Stimulated activated CD4-positive, alpha-beta T cell treated with anti-CD3 and anti-CD28 coated beads, TNF-alpha, amount 100 ng/mL, for 48 hours (primary cell): ENCODE results near the gene TMEM132E.
"Not testable (repeated sequence)": the region's sequence is repeated elsewhere in the genome, so short reads cannot be mapped to it uniquely, and the experiment has no call there.

Experiments
- DNase-seq, 3 donors: peaks; one replicate each; pipeline ENCODE4 v3.0.0-alpha.2; 2020; ENCODE audit warnings: low read depth in 3 of 3

Gene TMEM132E

DNA sequence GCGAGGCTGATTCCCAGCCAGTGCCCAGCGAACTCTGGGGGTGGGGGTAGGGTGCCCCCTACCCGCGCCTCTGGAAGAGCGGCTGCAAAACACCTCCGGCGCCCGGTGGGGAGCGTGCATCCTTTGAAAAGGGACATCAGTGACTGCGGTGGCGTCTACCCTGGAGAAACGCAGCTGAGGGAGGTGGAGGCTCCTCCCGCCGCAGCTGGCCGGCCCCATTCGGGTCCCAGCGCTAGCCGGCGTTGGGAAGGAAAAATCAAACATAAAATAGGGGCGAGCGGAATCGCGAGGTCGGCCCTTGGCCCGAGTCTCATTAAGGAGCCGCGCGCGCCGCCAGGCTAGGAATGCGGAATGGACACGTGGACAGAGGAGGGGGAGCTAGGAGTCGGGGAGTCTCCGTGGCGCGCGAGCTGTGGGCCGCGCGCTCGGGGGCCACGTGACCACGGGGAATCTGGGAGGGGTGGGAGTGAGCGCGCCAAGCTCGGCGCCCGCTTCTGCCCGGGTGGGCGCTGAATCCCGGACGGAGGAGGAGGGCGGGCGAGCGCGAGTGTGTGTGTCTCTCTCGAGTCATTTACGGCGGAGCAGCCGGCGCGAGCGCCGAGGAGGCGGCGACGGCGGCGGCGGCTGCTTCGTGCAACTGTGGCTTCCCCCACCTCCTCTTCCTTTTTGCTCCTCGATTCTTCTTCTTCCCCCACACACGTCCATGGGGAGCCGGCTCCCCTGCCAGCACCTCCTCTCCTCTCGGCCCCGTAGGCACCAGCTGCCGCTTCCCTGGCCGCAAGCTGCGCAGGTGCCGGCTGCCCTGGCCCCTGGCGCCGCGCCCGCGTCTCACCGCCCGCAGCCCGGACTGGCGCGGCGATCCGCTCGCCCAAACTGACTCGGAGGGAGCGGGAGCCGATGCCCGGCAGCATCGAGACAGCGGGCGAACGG lies at the start of gene TMEM132E:
TSS of gene TMEM132E (plus strand) at position 566 of the 930 bp plus-strand sequence. CDS start 1,495 bp downstream, outside the sequence.
- DNase-seq = no peak

DNA sequence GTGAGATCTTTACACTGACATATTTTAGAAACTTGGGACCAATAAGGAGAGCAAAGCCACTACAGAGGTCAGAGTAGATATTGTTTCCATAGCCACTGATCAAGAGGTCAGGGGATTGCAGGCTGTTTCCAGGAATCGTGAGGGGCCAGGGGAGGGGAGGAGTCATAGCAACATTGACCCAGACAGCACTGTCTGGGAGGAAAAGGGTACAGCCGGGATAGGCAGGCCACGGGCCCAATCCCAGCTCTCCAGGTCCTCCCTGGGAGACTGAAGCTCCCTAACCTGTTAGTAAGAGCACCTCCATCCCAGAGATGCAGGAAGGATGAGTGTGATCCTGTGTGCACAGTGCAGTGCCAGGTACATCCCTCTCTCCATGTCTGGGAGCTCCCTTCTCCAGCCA lies 48.5 kb upstream of the TMEM132E start:
- DNase-seq = no peak

DNA sequence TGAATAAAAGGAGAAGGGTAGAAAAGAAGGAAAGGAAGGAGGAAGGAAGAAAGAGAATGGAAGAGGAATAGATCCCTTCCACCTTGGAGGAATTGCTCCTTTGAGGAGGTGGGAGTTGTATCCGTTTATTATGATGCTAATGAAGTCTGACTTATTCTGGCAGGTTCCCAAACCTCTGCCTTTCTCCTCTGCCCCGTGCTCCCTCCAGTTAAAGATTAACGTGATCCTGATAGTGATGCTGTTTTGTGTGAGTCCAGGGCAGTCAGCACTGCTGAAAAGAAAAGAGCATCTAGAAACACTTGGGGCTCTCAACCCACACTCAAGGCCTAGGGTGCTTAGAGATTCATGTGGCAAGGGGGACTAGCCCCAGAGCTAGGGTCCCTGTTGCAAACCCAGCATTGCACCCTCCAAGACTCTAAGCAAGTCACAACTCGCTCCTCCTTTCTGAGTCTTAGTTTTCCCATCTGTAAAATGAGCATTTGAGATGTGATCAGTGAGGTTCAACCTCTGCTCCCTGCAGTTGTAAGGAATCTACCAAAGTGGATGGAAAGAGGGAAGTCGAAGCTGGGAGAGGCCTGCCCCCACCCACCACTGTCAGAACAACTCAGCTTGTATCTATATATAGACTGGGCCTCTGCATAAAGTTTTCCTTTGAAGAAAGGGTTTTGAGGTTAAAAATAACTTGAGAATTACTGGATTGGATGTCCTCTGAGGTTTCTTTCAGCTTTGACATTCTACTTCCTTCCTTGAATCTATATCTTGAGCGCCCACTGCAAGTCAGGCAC lies 46.9 kb upstream of the TMEM132E start:
- DNase-seq = no peak

DNA sequence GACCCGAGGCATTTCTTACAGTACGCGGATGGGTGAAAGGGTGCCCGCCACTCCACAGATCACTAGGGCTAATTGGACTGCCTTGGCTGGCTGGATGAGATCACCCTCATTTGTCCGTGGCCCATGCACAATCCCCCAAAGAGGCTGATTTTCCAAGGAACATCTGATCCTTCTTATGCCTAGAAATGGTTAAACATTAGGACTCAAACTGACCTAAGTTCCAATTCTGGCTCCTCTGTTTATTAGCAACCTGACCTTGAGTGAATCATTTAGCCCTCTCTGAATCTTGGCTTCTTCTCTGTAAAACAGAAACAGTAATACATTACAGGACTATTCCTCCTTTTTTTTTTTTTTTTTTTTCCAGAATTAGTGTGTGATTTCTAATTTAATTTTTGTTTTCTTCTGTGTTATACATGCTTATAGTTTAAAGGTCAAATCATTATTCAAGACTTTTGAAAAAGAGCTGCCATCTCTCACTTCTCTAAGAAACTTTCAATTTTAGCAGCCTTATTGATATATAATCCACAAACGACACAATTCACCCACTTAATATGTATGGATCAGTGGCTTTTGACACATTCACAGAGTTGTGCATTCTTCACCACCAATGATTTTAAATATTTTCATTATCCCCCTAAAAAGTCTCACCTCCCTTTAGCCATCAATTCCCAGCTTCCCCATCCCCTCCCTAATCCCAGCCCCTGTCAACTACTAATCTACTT lies 45.4 kb upstream of the TMEM132E start:
- no peak for DNase-seq

GRCh38 chr17:34537445-34537844 lies 41.9 kb upstream of the TMEM132E start:
- no peak for DNase-seq

DNA sequence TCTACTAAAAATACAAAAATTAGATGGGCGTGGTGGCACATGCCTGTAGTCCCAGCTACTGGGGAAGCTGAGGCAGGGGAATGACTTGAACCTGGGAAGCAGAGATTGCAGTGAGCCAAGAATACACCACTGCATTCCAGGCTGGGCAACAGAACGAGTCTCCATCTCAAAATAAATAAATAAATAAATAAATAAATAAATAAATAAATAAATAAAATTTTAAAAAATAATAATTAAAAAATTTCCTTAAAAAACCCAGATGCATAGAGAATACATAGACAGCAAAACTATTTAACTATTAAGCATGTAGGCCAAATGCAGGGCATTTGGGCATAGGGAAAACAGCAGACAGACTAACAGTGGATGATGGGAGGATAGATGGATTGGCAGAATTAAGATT lies 40.8 kb upstream of the TMEM132E start:
- not testable (repeated sequence) for DNase-seq

DNA sequence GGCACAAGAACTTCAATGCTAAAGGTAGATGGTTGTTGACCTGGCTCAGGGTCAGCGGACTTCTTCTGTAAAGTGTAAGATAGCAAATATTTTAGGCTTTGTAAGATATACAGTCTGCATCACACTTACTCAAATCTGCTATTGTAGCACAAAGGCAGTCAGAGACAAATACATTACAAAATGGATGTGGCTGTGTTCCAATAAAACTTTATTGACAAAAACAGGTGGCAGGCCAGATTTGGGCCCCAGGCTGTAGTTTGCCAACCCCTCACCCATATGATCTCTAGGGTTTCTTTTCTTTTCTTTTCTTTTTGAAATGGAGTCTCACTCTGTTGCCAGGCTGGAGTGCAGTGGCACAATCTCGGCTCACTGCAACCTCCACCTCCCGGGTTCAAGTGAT lies 39.5 kb upstream of the TMEM132E start:
- no peak for DNase-seq

DNA sequence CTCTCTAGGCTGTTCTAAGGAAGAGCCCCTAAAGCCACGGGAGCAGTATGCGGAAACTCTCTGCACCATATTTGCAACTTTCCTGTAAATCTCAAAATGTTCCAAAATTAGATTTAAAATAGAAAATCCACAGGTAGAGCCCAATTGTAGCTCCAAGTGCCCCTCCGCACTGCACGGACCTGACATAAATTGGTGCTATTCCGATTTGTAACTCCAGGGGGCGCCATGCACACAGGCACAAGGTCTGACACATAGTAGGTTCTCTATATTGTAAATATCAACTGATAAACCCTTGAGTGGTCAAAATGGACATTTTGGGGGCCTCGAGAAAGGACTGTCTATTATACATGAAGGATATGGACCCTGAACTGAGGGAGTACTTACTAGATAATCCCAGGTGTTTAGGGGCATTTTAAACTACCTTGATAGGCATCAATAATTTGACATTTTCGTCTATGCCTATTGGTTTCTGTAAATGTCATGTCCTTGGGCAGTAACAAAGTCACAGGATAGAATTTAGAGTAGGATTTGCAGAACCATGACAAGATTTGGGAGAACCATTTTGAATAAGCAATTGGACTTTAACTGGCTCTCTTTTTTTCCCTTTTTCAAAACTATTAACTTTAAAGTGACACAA lies 36.6 kb upstream of the TMEM132E start:
- DNase-seq = peak; percentile 3 to 39 (median 16)

DNA sequence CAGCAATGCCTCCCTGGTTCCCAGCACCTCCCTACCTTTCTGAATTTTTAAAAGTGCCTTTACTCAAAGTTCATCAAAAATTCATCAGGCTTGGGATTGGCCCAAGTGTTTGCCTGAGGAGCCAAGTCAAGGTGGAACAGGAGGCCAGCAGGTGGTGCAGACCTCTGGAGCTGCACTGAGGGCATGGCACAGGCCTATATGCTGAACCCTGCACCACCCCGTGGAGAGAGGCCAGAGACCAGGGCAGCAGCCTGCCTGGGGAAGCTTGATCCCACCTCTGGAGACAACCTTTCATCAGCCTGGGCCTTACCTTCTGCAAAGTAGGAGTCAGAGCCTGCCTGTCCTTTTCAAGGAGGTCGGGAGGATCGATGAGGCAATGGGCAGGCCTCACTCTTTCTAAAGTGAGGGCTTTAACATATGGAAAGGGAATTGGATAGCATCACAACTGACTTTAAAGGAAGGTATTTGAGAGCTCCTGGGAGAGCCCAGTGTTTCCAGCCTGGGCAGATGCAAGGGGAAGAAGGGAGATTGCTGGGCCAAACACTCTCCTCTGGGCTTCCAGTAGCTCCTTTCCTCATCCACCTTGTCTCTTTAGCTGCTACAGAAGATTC lies 31.8 kb upstream of the TMEM132E start:
- no peak for DNase-seq

DNA sequence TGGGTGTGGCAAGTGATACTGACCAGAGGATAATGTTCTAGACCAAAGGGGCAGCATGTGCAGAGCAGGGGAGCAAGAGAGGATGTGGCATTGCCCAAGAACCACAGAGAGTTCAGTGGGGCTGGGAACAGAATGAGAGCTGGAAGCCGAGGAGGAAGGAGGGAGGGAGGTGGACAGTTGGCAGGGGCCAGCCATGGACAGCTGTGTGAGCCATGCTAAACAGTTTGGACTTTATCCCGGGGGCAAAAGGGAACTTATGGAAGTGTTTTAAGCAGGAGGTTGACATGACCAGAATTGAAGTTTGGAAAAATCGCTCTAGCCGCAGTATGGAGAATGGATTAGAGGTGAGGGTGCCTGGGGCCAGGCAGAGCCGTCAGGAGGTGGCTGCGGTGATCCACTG lies 29.4 kb upstream of the TMEM132E start:
- DNase-seq = no peak

DNA sequence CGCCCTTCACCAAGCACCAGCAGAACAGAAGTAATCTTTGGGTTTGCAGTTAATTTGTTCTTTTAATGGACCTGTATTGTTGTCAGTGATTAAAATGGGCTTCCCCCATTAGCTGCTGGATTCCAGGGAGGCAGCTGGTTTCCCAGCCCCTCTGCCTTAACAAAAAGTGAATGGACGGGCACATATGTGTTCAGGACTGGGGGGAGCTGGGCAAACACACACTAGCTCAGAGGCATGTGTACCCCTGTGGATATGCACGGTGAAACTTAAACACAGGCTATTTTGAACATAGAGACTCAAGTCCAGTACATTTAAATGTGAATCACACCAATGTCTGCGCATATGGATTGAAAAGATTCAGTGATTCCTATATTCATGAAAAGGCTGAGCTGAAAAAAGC lies 25.5 kb upstream of the TMEM132E start:
- no peak for DNase-seq

GRCh38 chr17:34556384-34556783 lies 23.0 kb upstream of the TMEM132E start:
- DNase-seq = no peak

GRCh38 chr17:34556931-34557330 lies 22.5 kb upstream of the TMEM132E start:
- DNase-seq = no peak

GRCh38 chr17:34561328-34561727 lies 18.1 kb upstream of the TMEM132E start:
- DNase-seq = no peak

- no peak for DNase-seq
These were observed 17.0 kb upstream of the TMEM132E start for GRCh38 chr17:34562387-34562786.

- DNase-seq = no peak
These were observed 13.7 kb upstream of the TMEM132E start for GRCh38 chr17:34565713-34566112.

DNA sequence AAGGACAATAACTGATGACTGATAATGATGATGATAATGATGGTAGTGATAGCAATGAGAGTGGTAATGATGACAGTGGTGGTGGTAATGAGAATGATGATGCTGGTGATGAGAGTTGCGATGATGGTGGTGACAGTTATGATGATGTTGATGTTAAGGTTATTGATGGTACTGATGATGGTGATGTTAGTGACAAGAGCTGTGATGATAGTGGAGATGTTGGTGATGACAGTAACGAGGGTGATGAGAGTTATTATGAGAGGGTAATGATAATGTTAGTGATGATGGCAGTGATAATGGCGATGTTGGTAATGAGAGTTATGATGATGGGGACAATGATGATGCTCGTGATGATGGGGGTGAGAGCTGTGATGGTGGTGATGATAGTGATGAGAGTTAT lies 13.2 kb upstream of the TMEM132E start:
- DNase-seq = no peak

DNA sequence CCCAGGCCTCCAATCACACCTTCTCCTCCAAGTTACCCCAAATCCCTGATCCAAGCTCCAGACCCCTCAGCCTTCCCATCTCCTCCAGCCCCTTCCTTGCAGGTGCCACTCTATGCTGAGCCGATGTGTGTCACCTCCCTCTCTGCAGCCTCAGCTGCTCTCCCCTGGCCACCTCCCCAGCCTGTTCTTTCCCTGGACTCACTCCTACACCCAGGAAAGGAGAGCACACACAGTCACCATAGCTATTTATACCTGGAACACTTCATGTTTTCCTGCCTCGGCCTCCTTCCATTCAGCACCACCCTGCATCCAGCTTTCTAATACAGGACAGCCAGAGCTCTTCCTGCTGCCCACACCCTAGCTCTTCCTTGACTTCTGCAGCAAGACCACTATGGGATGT lies 12.5 kb upstream of the TMEM132E start:
- DNase-seq = no peak

DNA sequence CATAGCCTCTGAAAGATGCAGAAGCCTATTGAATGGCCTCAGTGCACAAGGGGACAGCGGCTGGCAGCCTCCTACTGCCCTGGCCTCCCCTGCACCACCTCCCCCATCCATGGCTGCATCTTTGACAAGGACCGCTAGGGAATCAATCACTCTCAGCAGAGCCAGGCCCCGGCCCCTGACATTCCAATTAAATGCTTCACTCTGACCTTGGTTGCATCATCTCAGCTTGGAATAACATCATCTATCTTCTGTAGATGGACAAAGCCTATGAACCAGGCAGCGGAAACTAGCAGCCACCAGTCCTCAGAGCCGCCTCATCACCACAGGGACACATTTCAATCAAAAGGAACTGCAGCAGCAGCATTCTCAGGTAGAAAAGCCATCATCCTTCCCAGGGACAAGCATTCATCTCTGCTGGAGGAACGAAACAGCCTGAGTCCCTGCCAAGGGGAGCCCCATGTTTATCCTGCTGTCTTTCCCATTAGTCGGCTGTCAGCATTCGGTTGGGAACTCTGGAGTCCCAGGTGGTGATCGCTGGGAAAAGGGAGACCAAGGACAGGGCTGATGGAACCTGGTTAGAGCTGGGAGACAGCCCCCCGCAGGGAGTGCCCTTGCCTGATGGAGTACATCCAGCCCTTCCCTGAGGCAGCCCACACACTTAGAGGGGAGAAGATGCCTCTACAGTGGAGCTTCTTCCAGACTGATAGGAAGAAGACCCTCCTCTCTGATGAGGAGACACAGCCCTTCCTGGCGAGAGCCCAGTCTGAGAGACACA lies 11.5 kb upstream of the TMEM132E start:
- no peak for DNase-seq

GRCh38 chr17:34568953-34569352 lies 10.4 kb upstream of the TMEM132E start:
- no peak for DNase-seq
